ENCODE results near the gene NAV2. TPM values are rescaled to one million over a fixed set of nuclear protein-coding genes. Genes with fewer than 3 reads are reported as not detected.
A peak's percentile ranks its signal among the peaks of the same experiment; 100 is the strongest.

NAV2 gene
- total RNA-seq, 1 donor from 2014 or later = 10.5 TPM

DNA sequence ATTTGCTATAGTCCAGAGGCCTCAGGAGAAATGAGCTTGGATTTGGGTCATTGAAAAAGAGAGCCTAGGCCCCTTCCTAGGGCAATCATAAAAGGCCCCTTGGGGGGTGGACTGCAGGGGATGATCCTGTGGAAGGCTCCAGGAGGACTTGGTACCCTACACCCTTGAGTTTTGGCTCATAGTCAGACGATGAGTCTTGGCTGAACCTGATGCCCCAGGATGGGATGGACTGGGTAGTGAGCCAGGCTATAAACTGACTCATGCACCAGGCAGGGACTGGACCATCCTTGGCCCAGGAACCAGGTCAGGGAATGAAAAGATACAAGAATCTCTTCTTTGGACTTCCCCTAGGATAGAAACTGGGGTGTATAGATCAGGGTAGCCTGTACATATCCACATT, 54.2 kb downstream of the NAV2 start:
- intact Hi-C loops (cut with DNase I) = no loop called here
- ATAC-seq (ENCODE audit: poor library complexity) = peak; percentile 42

DNA sequence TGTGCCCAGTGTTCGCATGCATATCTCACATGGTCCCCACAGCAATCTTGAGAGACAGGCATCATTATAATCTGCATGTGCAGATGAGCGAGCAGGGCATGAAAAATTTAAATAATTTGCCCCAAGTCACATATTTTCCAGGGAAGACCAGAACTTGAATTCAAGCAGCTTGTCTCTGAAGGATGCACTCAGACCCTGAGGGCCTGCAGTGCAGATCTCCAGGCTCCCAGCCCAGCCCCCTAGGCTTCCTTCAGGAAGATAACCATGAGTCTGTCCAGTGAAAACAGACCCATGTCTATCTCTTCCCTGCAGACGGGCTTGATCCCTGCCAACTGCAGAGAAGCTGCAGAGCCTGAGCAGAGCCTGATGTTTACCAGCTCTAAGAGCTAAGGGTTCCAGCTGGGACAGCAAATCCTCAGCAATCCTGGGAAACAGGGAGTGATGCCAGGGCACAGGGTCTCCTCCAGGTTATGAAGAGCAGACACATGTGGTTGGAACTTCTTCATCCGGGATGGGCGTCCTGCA, 55.1 kb downstream of the NAV2 start:
- ATAC-seq (ENCODE audit: poor library complexity) (no peak), DNase-seq (no peak)
- intact Hi-C loops (cut with DNase I) = no loop called here

More for the DNA sequence above, 54.2 kb downstream of the NAV2 start:
- no peak for DNase-seq

DNA sequence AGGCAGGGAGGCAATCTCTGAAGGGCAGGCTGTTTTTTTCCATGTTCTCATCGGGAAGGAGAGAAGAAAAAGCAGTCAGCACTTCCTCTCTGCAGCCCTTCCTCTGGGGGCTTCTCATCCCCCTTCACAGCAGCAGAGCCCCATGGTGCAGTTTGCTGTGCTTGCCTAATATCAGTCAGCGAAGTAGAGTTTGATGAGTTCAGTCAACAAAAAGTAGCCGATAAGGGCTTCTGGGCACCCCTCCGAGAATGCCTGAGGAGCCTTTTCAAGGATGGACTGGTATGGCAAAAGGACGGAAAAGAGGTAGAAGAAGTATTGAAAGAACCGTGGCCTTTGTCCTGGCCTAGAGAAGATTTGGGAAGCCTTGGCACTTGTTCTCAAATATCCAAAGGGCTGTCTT, 55.6 kb downstream of the NAV2 start:
- no peak for DNase-seq
- ATAC-seq (ENCODE audit: poor library complexity) = no peak
- intact Hi-C loops (cut with DNase I) = no loop called here

DNA sequence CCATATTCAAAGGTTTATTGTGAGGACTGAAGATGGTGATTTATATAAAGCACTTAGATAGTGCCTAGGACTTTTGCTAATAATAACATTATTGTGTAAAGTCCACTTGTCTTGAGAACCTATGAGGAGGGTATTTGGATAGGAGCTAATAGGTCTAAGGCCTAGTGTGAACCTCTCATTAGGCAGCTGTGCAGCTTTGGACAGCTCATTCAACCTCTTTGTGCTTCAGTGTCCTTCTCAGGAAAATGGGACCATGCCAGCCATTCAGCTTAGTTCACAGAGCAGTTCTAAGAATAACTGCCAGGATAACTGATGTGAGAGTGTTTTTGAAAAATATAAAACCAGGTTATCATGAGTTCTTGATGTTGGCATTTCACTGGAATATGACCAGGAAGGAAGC, 56.2 kb downstream of the NAV2 start:
- DNase-seq (no peak), ATAC-seq (ENCODE audit: poor library complexity) (peak; percentile 56)
- intact Hi-C loops (cut with DNase I) = no loop called here

DNA sequence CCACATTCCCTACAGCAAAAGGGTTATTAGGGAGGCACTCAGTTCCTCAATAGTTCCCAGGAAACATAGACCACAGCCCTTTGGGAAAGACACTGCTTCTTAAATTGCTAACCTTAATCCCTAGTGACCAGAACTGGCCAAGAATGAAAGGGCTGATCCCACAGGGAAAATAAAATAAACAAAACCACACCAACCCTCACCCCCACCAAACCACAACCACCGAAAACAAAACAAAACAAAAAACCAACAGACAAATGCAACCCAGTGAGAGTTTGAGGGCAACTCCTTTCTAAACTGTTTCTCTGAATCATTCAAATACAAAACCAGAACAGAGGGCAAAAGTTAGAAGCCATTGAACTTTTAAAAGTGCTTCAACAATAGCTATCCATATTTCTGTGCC, 57.2 kb downstream of the NAV2 start:
- no peak for DNase-seq
- intact Hi-C loops (cut with DNase I) = no loop called here
- no peak for ATAC-seq (ENCODE audit: poor library complexity)

GRCh38 chr11:19770277-19770676, 57.6 kb downstream of the NAV2 start:
- no peak for DNase-seq
- intact Hi-C loops (cut with DNase I) = no loop called here
- ATAC-seq (ENCODE audit: poor library complexity) = no peak

DNA sequence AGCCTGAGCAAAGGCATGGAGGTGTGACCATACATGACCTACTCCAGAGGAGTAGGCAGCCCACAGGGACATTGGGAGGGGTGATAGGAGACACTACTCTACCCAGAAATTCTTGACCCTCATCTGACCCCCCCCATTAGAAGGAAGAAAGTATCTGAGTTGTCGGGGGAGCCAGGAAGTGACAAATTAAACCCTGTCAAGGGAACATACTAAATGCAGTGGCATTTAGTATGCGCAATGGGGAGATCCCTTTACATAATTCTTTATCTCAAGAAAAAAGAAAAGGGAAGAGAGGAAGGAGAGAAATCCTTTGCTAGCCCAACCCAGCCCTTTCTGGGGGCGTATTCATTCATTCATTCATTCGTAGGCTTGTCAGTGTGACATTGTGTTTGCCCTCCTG, 58.8 kb downstream of the NAV2 start:
- DNase-seq (no peak), ATAC-seq (ENCODE audit: poor library complexity) (no peak)
- intact Hi-C loops (cut with DNase I) = no loop called here

DNA sequence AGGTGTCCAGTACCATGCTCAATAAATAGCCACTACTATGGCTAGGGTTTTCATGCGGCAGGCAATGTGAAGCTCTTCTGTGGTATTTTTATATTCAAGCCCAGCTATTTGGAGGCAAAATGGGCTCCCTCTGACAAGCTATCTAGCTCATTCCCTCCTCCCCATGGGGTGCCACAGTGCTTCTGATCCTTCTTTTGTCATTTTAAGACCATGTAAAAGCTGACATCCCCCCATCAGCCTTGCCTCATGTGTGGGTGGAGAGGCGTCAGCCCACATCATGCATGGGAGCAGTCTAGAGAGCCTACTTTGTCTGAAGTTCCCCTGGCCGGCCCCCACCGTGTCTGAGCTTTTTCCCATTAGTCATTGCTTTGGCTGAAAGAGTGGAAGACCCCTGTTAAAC, 59.8 kb downstream of the NAV2 start:
- intact Hi-C loops (cut with DNase I) = no loop called here
- DNase-seq (no peak), ATAC-seq (ENCODE audit: poor library complexity) (no peak)

- ATAC-seq (ENCODE audit: poor library complexity) = no peak
- no peak for DNase-seq
Observed at GRCh38 chr11:19774329-19774728, 61.7 kb downstream of the NAV2 start.

DNA sequence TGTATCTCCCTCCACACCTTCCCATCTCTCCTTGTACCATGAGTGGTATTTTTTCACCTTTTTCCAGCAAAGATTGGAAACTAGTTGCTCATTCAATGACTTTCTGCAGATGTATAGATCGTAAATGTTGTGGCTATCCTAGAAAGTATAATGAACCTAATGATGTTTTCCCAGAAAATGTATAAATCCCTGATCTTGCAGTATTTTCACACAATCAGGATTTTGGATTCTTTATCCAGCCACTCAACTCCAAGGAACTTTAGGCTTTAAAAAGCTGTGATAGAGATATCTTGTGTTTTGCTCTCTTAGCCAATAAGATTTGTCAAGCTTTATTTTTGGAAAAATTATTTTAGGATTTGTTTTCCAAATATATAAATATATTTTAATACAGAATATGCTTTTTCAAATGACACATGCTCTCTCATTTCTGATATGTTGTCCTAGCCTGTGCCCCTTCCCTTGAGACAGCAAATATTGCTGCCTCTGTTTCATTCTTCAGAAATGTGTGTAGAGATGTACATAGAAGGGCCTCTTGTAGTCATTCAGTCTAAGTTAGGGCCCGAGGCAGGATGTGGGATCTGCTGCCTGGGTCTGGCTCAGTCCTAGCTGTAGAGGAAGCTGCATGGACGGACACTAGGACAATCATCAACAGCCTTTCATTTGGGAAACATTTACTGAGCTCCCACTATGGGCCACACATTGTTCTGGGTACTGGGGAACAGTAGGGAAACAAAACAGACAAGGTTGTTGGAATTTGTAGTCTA, 62.4 kb downstream of the NAV2 start:
- intact Hi-C loops (cut with DNase I) = no loop called here
- ATAC-seq (ENCODE audit: poor library complexity) (no peak), DNase-seq (no peak)

More at GRCh38 chr11:19774329-19774728, 61.7 kb downstream of the NAV2 start:
- intact Hi-C loops (cut with DNase I) = no loop called here

- intact Hi-C loops (cut with DNase I) = no loop called here
- ATAC-seq (ENCODE audit: poor library complexity) (no peak), DNase-seq (no peak)
Observed at GRCh38 chr11:19775622-19776021, 63.0 kb downstream of the NAV2 start.

GRCh38 chr11:19777039-19777376, 64.4 kb downstream of the NAV2 start:
- intact Hi-C loops (cut with DNase I) = no loop called here
- no peak for DNase-seq
- peak; percentile 46 for ATAC-seq (ENCODE audit: poor library complexity)

DNA sequence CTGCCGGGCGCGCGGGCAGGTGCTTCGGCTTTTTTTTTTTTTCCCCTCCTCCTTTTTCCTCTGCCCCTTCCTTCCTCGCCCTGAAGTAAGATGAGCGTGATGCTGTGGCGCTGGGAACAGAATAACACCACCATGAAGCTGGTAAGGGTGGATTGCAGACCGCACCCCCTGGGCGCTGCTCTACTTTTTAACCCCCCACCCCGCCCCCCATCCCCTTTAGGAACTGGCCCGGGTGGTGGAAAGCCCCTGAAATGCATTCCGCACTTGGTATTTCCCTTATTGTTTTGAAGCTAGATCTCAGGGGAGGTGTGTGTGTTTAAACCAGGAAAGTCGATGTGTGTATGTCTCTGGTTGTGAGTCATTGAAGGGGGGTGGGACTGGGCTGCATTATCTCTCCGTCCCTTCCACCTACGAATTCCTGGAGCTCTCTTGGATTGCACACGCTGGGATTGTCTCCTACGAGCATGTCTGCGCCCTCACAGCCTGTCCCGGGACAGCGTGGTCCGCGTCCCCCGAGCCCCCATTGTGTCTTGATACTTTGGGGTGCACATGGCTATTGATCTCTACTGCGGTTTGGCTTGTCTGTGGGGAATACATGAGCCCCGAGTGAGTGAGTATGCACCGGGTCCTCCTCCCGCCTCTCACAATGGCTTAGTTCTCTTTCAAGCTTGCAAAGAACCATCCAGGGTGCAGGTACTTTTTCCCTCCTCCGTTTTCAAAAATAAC, 64.9 kb downstream of the NAV2 start:
- intact Hi-C loops (cut with DNase I) = no loop called here
- no peak for ATAC-seq (ENCODE audit: poor library complexity)
- DNase-seq = no peak

DNA sequence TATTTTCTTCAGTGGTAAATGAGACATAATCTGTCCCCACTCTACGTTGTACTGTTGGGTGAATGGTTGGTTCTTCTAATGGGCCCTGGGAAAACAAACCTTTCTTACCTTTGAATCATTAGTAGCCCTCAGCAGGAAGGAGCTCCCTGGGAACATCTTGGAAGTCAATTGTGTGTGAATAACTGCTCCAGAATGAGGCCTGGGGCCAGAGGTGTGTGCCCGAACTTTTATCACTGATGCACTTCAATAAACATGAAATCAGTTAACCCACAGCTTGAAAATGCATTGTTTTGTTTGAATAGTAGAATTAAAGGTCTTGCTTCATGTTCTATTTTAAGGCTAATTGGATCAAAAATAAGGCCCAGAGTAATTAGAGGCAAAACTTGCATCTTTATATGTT, 67.1 kb downstream of the NAV2 start:
- ATAC-seq (ENCODE audit: poor library complexity) (no peak), DNase-seq (no peak)
- intact Hi-C loops (cut with DNase I) = no loop called here

DNA sequence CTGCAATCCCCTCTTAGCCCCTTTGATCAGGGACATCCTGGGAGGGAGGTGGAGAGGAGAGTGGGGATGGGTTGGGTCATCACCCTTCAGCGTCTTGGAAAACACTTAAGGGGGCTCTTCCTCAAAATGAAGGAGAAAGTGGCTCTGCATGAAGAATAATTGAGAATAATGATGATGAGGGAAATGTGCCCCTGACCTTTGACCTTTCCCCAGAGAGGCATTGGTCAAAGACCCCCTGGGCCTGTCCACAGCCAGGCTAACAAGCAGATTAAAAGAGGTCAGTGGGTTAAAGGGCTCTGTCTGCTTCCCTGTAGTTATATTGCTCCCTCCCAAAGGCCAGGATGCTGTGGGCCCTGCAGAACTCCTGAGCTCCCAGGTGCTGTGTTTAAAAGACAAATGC, 68.7 kb downstream of the NAV2 start:
- ATAC-seq (ENCODE audit: poor library complexity) = no peak
- intact Hi-C loops (cut with DNase I) = no loop called here
- DNase-seq = no peak

DNA sequence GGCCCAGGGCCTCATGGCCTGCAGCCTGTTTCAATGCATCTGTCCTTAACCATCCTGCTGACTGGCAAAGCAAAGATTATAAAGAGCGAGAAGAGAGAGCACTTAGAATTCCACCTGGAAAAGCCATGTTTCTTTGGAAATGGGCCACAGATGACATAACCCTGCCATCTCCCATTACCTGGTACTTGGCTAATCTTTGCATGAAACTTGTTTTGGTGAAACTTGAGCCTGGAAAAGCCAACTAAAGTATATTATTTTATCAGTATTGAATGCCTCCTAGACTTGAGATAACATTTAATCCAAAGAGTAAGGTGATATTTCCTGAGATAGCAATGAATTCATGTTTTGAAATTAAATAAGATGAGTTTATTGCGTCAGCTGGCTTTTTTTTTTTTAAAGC, 72.6 kb downstream of the NAV2 start:
- intact Hi-C loops (cut with DNase I) = no loop called here
- ATAC-seq (ENCODE audit: poor library complexity) = no peak
- DNase-seq = no peak

GRCh38 chr11:19786644-19787043, 74.0 kb downstream of the NAV2 start:
- DNase-seq = no peak
- ATAC-seq (ENCODE audit: poor library complexity) = no peak
- intact Hi-C loops (cut with DNase I) = no loop called here

DNA sequence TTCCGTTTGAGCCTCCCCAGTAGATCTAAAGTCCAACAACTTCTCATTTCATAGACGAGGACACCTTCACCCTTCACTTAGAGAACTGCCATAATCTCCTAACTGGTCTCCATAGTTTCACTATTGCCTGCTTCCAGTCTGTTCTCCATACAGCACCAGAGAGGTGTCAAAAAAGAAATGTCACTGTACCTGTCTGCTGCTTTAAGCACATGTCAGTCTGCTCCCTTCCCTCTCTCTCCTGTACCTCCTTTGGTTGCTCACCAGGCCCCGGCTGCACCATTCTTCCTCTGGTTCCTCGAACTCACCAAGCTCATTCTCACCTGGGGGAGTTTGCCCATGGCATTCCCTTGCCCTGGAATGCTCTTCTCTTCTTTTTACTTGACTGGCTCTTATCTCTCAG, 75.8 kb downstream of the NAV2 start:
- intact Hi-C loops (cut with DNase I) = no loop called here
- ATAC-seq (ENCODE audit: poor library complexity) (no peak), DNase-seq (no peak)

DNA sequence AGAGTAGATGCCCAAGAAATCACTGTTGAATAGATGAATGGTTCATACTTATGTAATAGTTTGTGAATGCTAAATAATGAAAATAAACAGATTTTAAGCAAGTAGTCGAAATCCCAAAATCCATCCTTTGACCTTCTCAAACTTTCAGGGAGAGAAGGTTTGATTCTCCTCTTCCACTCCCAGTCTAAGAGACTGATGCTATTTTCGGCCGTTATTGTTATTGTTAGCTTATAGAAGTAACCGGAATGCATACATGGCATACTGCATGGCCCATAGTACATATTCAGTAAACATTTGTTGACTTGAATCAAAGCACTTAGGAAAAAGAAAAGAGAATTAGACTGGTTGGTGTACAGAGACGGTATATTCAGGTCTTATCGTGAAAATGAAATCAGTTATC, 76.6 kb downstream of the NAV2 start:
- DNase-seq (no peak), ATAC-seq (ENCODE audit: poor library complexity) (no peak)
- intact Hi-C loops (cut with DNase I) = no loop called here

All from Right ventricle myocardium superior (tissue), 1 donor.